GM12865 (cell line): ENCODE results near the gene EFNA1.

ENCODE experiments used
- DNase-seq: peaks from one replicate; pipeline ENCODE4 v3.0.0; 2010; ENCODE audit warnings: low read depth
- H3K4me3 ChIP-seq: 2 replicates; pipeline ENCODE4 v1.5.1; 2011; ENCODE audit warnings: mild to moderate bottlenecking, low read depth, low read length, control low read depth
- TF ChIP-seq, protein P1 (sequence below): IDR thresholded peaks from 2 replicates; pipeline ENCODE4 v1.5.1; 2011; ENCODE audit warnings: low read length, control low read depth, low read depth, inconsistent platforms; ENCODE audit not compliant: insufficient read depth; ENCODE audit errors: missing control alignments

The EFNA1 gene

DNA sequence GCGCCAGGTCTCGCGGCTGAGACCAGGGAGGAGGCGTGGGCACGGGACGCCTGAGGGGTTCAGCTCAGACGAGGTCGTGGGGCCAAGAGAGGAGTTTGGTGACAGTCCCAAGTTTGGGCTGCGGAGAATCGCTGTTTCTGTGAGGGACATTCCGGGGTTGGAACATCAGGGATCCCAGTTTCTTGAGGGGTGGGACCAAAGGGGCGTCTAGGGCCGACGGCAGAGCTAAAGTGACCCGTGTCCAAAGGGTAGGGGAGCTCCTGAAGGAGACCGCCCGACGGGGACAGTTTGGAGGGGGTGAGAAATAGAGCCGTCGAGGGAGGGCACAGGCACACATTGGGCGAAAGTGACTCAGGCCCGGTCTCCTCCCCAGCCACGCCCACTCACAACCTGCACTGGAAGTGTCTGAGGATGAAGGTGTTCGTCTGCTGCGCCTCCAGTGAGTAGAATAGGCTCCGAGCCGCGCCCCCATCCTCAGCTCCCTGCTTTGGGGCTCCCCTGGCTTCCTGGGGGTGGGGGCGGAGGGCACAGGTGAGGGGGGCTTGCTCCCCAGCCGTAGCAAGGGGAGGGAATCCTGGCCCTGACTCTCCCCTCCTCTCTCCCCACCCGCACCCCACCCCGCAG is 42.1 kb upstream of the EFNA1 start:
- H3K4me3 ChIP-seq, result peak overlapping the region; percentile 62
- DNase-seq, result peak; percentile 59
- TF ChIP-seq, protein P1, sequence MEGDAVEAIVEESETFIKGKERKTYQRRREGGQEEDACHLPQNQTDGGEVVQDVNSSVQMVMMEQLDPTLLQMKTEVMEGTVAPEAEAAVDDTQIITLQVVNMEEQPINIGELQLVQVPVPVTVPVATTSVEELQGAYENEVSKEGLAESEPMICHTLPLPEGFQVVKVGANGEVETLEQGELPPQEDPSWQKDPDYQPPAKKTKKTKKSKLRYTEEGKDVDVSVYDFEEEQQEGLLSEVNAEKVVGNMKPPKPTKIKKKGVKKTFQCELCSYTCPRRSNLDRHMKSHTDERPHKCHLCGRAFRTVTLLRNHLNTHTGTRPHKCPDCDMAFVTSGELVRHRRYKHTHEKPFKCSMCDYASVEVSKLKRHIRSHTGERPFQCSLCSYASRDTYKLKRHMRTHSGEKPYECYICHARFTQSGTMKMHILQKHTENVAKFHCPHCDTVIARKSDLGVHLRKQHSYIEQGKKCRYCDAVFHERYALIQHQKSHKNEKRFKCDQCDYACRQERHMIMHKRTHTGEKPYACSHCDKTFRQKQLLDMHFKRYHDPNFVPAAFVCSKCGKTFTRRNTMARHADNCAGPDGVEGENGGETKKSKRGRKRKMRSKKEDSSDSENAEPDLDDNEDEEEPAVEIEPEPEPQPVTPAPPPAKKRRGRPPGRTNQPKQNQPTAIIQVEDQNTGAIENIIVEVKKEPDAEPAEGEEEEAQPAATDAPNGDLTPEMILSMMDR, result no peak

DNA sequence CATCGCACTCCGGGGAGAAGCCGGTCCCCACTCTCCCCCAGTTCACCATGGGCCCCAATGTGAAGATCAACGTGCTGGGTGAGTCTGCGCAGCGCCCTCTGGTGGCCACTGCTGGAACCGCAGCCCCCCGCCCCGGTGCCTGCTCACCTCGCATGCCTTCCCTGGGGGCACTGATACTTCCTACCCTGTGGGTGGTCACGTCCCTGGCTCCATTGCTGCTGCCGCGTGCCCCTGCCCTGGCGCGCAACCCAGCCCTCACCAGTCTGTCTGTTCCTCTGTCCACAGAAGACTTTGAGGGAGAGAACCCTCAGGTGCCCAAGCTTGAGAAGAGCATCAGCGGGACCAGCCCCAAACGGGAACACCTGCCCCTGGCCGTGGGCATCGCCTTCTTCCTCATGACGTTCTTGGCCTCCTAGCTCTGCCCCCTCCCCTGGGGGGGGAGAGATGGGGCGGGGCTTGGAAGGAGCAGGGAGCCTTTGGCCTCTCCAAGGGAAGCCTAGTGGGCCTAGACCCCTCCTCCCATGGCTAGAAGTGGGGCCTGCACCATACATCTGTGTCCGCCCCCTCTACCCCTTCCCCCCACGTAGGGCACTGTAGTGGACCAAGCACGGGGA is 41.4 kb upstream of the EFNA1 start:
- TF ChIP-seq, protein P1, result peak; percentile 98
- peak overlapping the region; percentile 62 for H3K4me3 ChIP-seq
- peak; percentile 82 for DNase-seq

DNA sequence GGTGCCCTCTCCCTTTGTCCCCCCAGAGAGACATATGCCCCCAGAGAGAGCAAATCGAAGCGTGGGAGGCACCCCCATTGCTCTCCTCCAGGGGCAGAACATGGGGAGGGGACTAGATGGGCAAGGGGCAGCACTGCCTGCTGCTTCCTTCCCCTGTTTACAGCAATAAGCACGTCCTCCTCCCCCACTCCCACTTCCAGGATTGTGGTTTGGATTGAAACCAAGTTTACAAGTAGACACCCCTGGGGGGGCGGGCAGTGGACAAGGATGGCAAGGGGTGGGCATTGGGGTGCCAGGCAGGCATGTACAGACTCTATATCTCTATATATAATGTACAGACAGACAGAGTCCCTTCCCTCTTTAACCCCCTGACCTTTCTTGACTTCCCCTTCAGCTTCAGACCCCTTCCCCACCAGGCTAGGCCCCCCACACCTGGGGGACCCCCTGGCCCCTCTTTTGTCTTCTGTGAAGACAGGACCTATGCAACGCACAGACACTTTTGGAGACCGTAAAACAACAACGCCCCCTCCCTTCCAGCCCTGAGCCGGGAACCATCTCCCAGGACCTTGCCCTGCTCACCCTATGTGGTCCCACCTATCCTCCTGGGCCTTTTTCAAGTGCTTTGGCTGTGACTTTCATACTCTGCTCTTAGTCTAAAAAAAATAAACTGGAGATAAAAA is 40.7 kb upstream of the EFNA1 start:
- H3K4me3 ChIP-seq, result no peak overlapping the region
- TF ChIP-seq, protein P1, result no peak
- no peak for DNase-seq

DNA sequence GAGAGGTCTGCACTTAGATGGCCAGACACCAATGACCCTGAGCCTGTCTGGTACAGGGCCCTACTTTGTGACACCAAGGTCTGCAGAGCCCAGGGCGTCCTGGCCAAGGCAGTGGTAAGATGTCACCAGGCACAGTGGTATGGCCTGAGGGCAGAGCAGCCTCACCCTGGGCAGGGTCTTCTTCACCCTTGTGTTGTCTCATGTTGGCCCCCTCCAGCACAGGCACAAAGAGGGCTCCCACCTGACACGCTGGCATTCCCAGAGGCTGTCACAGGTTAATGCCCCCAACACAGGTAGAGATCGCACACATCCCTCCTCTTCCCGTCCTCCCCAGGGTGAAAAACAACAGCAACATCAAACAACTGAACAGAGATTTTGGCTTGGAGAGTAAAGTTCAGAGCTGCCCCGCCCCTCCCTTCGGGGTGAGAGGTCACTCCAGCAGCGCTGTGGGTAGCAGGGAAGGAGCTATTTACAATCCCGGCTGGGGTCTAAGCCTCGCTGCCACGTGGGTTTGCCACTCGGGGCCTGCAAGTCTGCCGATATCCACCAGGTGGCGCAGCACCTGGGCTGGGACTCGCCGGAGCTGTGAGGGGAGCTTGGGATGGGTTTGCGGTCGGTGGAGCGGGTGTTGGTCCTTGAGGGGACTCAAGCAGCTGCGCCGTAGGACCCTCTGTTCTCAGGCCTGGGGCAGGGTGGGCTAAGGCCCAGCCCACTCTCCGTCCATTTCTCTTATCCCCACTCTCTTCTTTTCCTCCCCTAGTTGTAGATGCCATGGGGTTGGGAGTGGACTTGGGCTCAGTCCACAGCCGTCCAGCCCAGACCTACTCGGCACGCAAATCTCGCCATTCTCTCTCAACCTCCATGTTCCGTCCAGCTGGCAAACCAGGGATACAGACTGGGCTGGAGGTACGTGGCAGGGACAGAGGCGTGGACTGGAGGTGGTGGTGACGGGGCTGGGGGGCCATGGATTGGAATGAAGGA is 36.3 kb upstream of the EFNA1 start:
- peak; percentile 76 for DNase-seq

DNA sequence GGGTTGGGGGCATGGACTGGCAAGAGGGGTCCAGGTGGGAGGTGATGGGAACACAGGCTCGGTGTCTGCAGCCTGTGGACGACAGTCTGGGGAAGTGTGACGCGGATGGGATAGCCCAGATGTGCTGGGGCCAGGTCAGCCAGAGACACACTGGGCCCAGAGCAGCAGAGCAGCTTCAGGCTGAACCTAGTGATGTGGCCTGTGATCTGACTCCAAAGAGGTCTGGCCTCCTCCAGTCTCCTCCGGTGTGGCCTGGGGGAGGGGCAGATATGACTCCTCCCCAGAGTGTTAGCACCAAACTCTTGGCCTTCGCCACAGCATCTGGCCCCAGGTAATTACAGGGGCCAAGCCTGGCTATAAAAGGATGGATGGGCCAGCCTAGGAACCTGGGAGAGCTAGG is 35.5 kb upstream of the EFNA1 start:
- no peak for DNase-seq
- no peak overlapping the region for H3K4me3 ChIP-seq
- TF ChIP-seq, protein P1, result no peak

More for the DNA sequence above, 36.3 kb upstream of the EFNA1 start:
- TF ChIP-seq, protein P1, result peak; percentile 98
- no peak overlapping the region for H3K4me3 ChIP-seq

DNA sequence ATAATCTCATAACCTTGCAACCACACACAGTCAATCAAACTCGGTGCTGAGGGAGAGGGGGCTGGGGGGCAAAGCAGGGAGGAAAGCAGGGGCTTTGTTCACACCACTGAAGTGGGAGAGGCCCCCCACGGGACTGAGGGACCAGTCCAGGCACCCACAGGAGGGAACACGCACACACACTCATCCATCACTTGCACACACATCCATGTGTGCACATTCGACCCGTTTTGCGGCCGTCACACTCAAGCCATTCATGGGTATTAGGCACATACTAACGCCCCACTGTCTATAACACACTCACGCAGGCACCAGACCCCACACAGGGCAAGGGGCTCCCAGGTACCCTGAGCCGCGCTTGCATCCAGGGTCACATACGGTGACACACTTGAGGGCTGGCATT is 35.0 kb upstream of the EFNA1 start:
- TF ChIP-seq, protein P1, result no peak
- no peak overlapping the region for H3K4me3 ChIP-seq
- no peak for DNase-seq
